Panc1 (cell line): ENCODE data around the gene ATP5MG. TPM values are rescaled to one million over a fixed set of nuclear protein-coding genes. Genes with fewer than 3 reads are reported as not detected.

Experiments used
- ATAC-seq: fragments of 200-7000 bp; cut with Tn5 transposase; 2 replicates; pipeline ENCODE4 v1.9.1; 2020; ENCODE audit warnings: mild to moderate bottlenecking, moderate library complexity
- BruUV-seq: library from RNA; stranded (reverse); fragments of 400-500 nt; replicated peaks from 2 replicates; lab custom pipeline; 2021; lab: Mats Ljungman, UMichigan
- CTCF ChIA-PET: fragments of 300-600 bp; sonication (Branson Sonifier 250); formaldehyde crosslinking; loops from one replicate; lab custom pipeline; 2022; ENCODE audit warnings: antibody characterized with exemption; lab: Charles Lee
- POLR2A ChIA-PET: fragments of 300-600 bp; sonication (Branson Sonifier 250); formaldehyde crosslinking; loops from one replicate; lab custom pipeline; 2022; ENCODE audit warnings: antibody characterized with exemption; lab: Charles Lee
- DNase-seq: peaks from one replicate; pipeline ENCODE4 v3.0.0-alpha.2; 2010; ENCODE audit warnings: low read depth, low spot score
- H3K27ac ChIP-seq: 2 replicates; pipeline ENCODE4 v1.5.1; 2011; ENCODE audit warnings: mild to moderate bottlenecking, low read length, inconsistent platforms
- H3K27me3 ChIP-seq: fragments of 200-500 bp; sonication (Bioruptor generic); 2 replicates; pipeline ENCODE4 v1.6.0; 2014; ENCODE audit warnings: low read length, inconsistent platforms; ENCODE audit not compliant: control insufficient read depth, insufficient read depth
- H3K36me3 ChIP-seq: fragments of 200-500 bp; sonication (Bioruptor generic); 2 replicates; pipeline ENCODE4 v1.5.1; 2014; ENCODE audit warnings: inconsistent platforms, mild to moderate bottlenecking, low read length, moderate library complexity; ENCODE audit not compliant: control insufficient read depth, insufficient read depth
- H3K4me1 ChIP-seq: 2 replicates; pipeline ENCODE4 v1.5.1; 2011; ENCODE audit warnings: inconsistent platforms, mild to moderate bottlenecking, low read length, moderate library complexity; ENCODE audit not compliant: control insufficient read depth, insufficient read depth
- H3K4me3 ChIP-seq, 2 experiments: 2 replicates each; pipeline ENCODE4 v1.5.1; 2011 to 2012; ENCODE audit warnings: low read depth in 2 of 2, low read length in 2 of 2, mild to moderate bottlenecking in 2 of 2, inconsistent platforms in 1 of 2, moderate library complexity in 1 of 2
- H3K9me3 ChIP-seq: fragments of 200-500 bp; sonication (Bioruptor generic); 2 replicates; pipeline ENCODE4 v1.5.1; 2014; ENCODE audit warnings: low read depth, mild to moderate bottlenecking, inconsistent platforms, low read length, moderate library complexity; ENCODE audit not compliant: control insufficient read depth, insufficient read depth
- POLR2AphosphoS5 ChIP-seq: IDR thresholded peaks from 2 replicates; pipeline ENCODE4 v1.6.1; 2012; ENCODE audit warnings: mild to moderate bottlenecking, low read depth, low read length, moderate library complexity
- REST ChIP-seq, 2 experiments: IDR thresholded peaks; 2 replicates each; pipeline ENCODE4 v1.6.1; 2011 to 2012; ENCODE audit warnings: low read depth in 2 of 2, control low read depth in 1 of 2, low read length in 1 of 2, mild to moderate bottlenecking in 1 of 2, moderate library complexity in 1 of 2; ENCODE audit not compliant: insufficient read depth in 1 of 2
- SIN3A ChIP-seq: IDR thresholded peaks from 2 replicates; pipeline ENCODE4 v1.6.1; 2012; ENCODE audit warnings: low read depth, mild to moderate bottlenecking, low read length, moderate library complexity, borderline replicate concordance; ENCODE audit not compliant: insufficient read depth
- TCF7L2 ChIP-seq: IDR thresholded peaks from 2 replicates; pipeline ENCODE4 v1.6.1; 2011; ENCODE audit warnings: mild to moderate bottlenecking, low read depth, low read length, inconsistent platforms
- in situ Hi-C: cut with HindIII; loops from 2 replicates; pipeline ENCODE4 v1.10.0; 2016; ENCODE audit warnings: low sequenced_read_pairs, low pct_unique_long_range_greater_than_20kb
- intact Hi-C: fragments of 100-400 bp; cut with micrococcal nuclease; formaldehyde crosslinking; loops from one replicate; pipeline ENCODE4 v1.10.0; 2022; ENCODE audit not compliant: unreplicated experiment
- total RNA-seq: library from RNA; stranded (reverse); gene quantifications from one replicate; pipeline ENCODE4 v1.2.1, GENCODE V29; 2021; ENCODE audit not compliant: unreplicated experiment
- TF ChIP-seq, protein P1 (sequence below): fragments of 450-650 bp; IDR thresholded peaks from 2 replicates; pipeline ENCODE4 v1.5.1; 2017; ENCODE audit warnings: mild to moderate bottlenecking

Gene ATP5MG
- total RNA-seq, 1 experiment from 2014 or later, result 504 TPM

GRCh38 chr11:118374729-118375128, 26.7 kb upstream of the ATP5MG start:
- in situ Hi-C loops, result no loop called here
- DNase-seq (no peak), ATAC-seq (no peak)
- Histone ChIP-seq H3K4me1 (no peaks in the 10 kb centered on the region), H3K27ac (no peak overlapping the region), H3K36me3 (peaks cover 23% of the 10 kb centered on the region), H3K27me3 (no peaks in the 10 kb centered on the region), H3K4me3 (no peak overlapping the region), H3K9me3 (no peaks in the 10 kb centered on the region)
- intact Hi-C loops, result no loop called here
- no TSS peak for BruUV-seq
- TF ChIP-seq REST (IDR thresholded peaks at IDR 0.05; ENCODE audit: insufficient read depth in 1 of 2, low read depth in 2 of 2, low read length in 1 of 2) (no peak), SIN3A (no peak), POLR2AphosphoS5 (no peak), TCF7L2 (no peak)
- TF ChIP-seq, protein P1, sequence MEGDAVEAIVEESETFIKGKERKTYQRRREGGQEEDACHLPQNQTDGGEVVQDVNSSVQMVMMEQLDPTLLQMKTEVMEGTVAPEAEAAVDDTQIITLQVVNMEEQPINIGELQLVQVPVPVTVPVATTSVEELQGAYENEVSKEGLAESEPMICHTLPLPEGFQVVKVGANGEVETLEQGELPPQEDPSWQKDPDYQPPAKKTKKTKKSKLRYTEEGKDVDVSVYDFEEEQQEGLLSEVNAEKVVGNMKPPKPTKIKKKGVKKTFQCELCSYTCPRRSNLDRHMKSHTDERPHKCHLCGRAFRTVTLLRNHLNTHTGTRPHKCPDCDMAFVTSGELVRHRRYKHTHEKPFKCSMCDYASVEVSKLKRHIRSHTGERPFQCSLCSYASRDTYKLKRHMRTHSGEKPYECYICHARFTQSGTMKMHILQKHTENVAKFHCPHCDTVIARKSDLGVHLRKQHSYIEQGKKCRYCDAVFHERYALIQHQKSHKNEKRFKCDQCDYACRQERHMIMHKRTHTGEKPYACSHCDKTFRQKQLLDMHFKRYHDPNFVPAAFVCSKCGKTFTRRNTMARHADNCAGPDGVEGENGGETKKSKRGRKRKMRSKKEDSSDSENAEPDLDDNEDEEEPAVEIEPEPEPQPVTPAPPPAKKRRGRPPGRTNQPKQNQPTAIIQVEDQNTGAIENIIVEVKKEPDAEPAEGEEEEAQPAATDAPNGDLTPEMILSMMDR, result no peak
- ChIA-PET POLR2A (no interaction called here), CTCF (interaction anchor here (0.7 kb wide), 1 partner anchor 226 kb away, joined by 3 read pairs; no protein-coding TSS in a partner anchor)

DNA sequence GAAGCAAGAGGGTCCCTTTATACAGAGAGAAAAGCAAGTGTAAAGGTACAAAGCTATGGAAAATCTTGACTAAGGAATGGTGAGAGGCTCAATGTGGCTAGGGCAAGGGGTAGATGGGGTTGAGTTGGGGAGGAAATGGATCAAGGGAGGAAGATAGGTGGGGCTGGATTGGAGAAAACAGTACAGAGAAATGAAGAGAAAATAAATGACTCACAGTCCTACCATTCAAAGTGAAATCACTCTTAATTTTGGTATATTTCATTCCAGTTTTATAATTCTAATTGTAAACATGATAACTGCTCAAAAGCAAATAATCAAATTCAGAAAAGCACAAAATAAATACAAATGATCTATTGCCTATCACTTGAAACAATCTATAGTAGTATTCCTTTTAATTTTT, 25.4 kb upstream of the ATP5MG start:
- no peak overlapping the region for H3K27ac ChIP-seq
- H3K36me3 ChIP-seq, result peaks cover 23% of the 10 kb centered on the region
- H3K9me3 ChIP-seq, result no peaks in the 10 kb centered on the region
- in situ Hi-C loops (no loop called here), intact Hi-C loops (no loop called here)
- CTCF ChIA-PET, result no interaction called here
- H3K4me3 ChIP-seq, result no peak overlapping the region
- H3K4me1 ChIP-seq, result no peaks in the 10 kb centered on the region
- no peak for TF ChIP-seq TCF7L2
- TF ChIP-seq, protein P1, result no peak
- no peak for TF ChIP-seq REST (IDR thresholded peaks at IDR 0.05; ENCODE audit: insufficient read depth in 1 of 2, low read depth in 2 of 2, low read length in 1 of 2)
- no peak for TF ChIP-seq POLR2AphosphoS5
- no peak for TF ChIP-seq SIN3A
- ATAC-seq (no peak), DNase-seq (no peak)
- H3K27me3 ChIP-seq, result no peaks in the 10 kb centered on the region
- no TSS peak for BruUV-seq
- POLR2A ChIA-PET, result interaction anchor here (1.2 kb wide), 1 partner anchor 15 kb away, joined by 3 read pairs; no protein-coding TSS in a partner anchor
